ENCODE results near the gene PGGHG.
A peak's percentile ranks its signal among the peaks of the same experiment; 100 is the strongest.
"Not testable (repeated sequence)": the region's sequence is repeated elsewhere in the genome, so short reads cannot be mapped to it uniquely, and the experiment has no call there.

The PGGHG gene

GRCh38 chr11:285021-285893 lies 3.7 kb upstream of the PGGHG start:
- no peak for DNase-seq (ENCODE audit: low spot score)

- no peak for DNase-seq (ENCODE audit: low spot score)
These were observed 3.1 kb upstream of the PGGHG start for GRCh38 chr11:285894-286220.

GRCh38 chr11:286977-287820 lies 1.7 kb upstream of the PGGHG start:
- DNase-seq (ENCODE audit: low spot score), result not testable (repeated sequence)

- DNase-seq (ENCODE audit: low spot score), result no peak
These were observed 977 bp upstream of the PGGHG start for GRCh38 chr11:287821-288477.

GRCh38 chr11:289398-289711 lies 429 bp downstream of the PGGHG start:
- no peak for DNase-seq (ENCODE audit: low spot score)

- DNase-seq (ENCODE audit: low spot score), result no peak
These were observed 1.0 kb downstream of the PGGHG start for GRCh38 chr11:289712-290620.

GRCh38 chr11:290621-291231 lies 1.8 kb downstream of the PGGHG start:
- peak; percentile 27 for DNase-seq (ENCODE audit: low spot score)

- DNase-seq (ENCODE audit: low spot score), result no peak
These were observed 2.6 kb downstream of the PGGHG start for GRCh38 chr11:291281-292210.

- no peak for DNase-seq (ENCODE audit: low spot score)
These were observed 3.5 kb downstream of the PGGHG start for GRCh38 chr11:292211-293121.

- DNase-seq (ENCODE audit: low spot score), result no peak
These were observed 4.4 kb downstream of the PGGHG start for GRCh38 chr11:293271-293851.

GRCh38 chr11:293852-294661 lies 5.1 kb downstream of the PGGHG start:
- no peak for DNase-seq (ENCODE audit: low spot score)

- DNase-seq (ENCODE audit: low spot score), result no peak
These were observed 5.9 kb downstream of the PGGHG start for GRCh38 chr11:294780-295179.

GRCh38 chr11:295351-296170 lies 6.6 kb downstream of the PGGHG start:
- DNase-seq (ENCODE audit: low spot score), result no peak

- no peak for DNase-seq (ENCODE audit: low spot score)
These were observed 7.5 kb downstream of the PGGHG start for GRCh38 chr11:296171-297050.

GRCh38 chr11:297051-297585 lies 8.2 kb downstream of the PGGHG start:
- DNase-seq (ENCODE audit: low spot score), result no peak

Measured in NAMALWA (cell line).